Astrocyte of the cerebellum (primary cell): ENCODE data around the gene SLC39A11.
"Not testable (repeated sequence)": the region's sequence is repeated elsewhere in the genome, so short reads cannot be mapped to it uniquely, and the experiment has no call there.

ENCODE experiments used
- DNase-seq: peaks from one replicate; pipeline ENCODE4 v3.0.0-alpha.2; 2011; ENCODE audit warnings: low read depth
- H3K4me3 ChIP-seq: 2 replicates; pipeline ENCODE4 v1.5.1; 2011; ENCODE audit warnings: mild to moderate bottlenecking, low read depth, low read length, moderate library complexity
- CTCF ChIP-seq: IDR thresholded peaks from 2 replicates; pipeline ENCODE4 v1.5.1; 2012; ENCODE audit warnings: low read length, low read depth, moderate library complexity, mild to moderate bottlenecking; ENCODE audit errors: missing control alignments
- in situ Hi-C: cut with HindIII; loops from 2 replicates; pipeline ENCODE4 v1.10.0; 2017; ENCODE audit warnings: low sequenced_read_pairs

SLC39A11 gene

GRCh38 chr17:73135766-73136165, 43.3 kb upstream of the SLC39A11 start:
- TF ChIP-seq CTCF: no peak
- no peak for DNase-seq
- no peak overlapping the region for H3K4me3 ChIP-seq
- in situ Hi-C loops: no loop called here

- H3K4me3 ChIP-seq: no peak overlapping the region
- in situ Hi-C loops: no loop called here
Measured at GRCh38 chr17:73133911-73134649, 41.6 kb upstream of the SLC39A11 start.

GRCh38 chr17:73132085-73132492, 39.6 kb upstream of the SLC39A11 start:
- in situ Hi-C loops: no loop called here
- no peak for DNase-seq
- no peak for TF ChIP-seq CTCF
- no peak overlapping the region for H3K4me3 ChIP-seq

More at GRCh38 chr17:73133911-73134649, 41.6 kb upstream of the SLC39A11 start:
- DNase-seq: no peak
- TF ChIP-seq CTCF: no peak

GRCh38 chr17:73131439-73131838, 39.0 kb upstream of the SLC39A11 start:
- in situ Hi-C loops, DNase-seq: not testable (repeated sequence)

GRCh38 chr17:73130977-73131376, 38.5 kb upstream of the SLC39A11 start:
- no peak overlapping the region for H3K4me3 ChIP-seq
- DNase-seq: no peak
- in situ Hi-C loops: no loop called here
- TF ChIP-seq CTCF: no peak

More at GRCh38 chr17:73131439-73131838, 39.0 kb upstream of the SLC39A11 start:
- H3K4me3 ChIP-seq: not testable (repeated sequence)

GRCh38 chr17:73128496-73128895, 36.0 kb upstream of the SLC39A11 start:
- no peak for TF ChIP-seq CTCF
- in situ Hi-C loops: no loop called here
- no peak overlapping the region for H3K4me3 ChIP-seq
- no peak for DNase-seq

GRCh38 chr17:73126716-73127473, 34.4 kb upstream of the SLC39A11 start:
- H3K4me3 ChIP-seq: no peak overlapping the region
- TF ChIP-seq CTCF: no peak
- no peak for DNase-seq
- in situ Hi-C loops: no loop called here
